HG03108 (cell line): Measurements from ENCODE around the gene PRDM16.

Experiments used
- ATAC-seq: cut with Tn5 transposase; IDR thresholded peaks from one replicate; pipeline ENCODE4 v1.9.1; 2021; ENCODE audit warnings: moderate library complexity; ENCODE audit not compliant: unreplicated experiment

PRDM16 gene

GRCh38 chr1:3463891-3464648 is 395.1 kb downstream of the PRDM16 start:
- no peak for ATAC-seq

- no peak for ATAC-seq
Measured at GRCh38 chr1:3464649-3465025, 395.6 kb downstream of the PRDM16 start.

GRCh38 chr1:3465091-3465934 is 396.3 kb downstream of the PRDM16 start:
- no peak for ATAC-seq

GRCh38 chr1:3465935-3466321 is 396.9 kb downstream of the PRDM16 start:
- no peak for ATAC-seq

GRCh38 chr1:3466366-3467075 is 397.5 kb downstream of the PRDM16 start:
- ATAC-seq, result no peak

GRCh38 chr1:3467096-3468036 is 398.4 kb downstream of the PRDM16 start:
- no peak for ATAC-seq

- no peak for ATAC-seq
Measured at GRCh38 chr1:3468236-3469103, 399.5 kb downstream of the PRDM16 start.

- no peak for ATAC-seq
Measured at GRCh38 chr1:3469104-3469848, 400.3 kb downstream of the PRDM16 start.

GRCh38 chr1:3469849-3470649 is 401.0 kb downstream of the PRDM16 start:
- ATAC-seq, result no peak

GRCh38 chr1:3470650-3471355 is 401.8 kb downstream of the PRDM16 start:
- ATAC-seq, result no peak

- ATAC-seq, result no peak
Measured at GRCh38 chr1:3471356-3472087, 402.5 kb downstream of the PRDM16 start.

- no peak for ATAC-seq
Measured at GRCh38 chr1:3472088-3472850, 403.3 kb downstream of the PRDM16 start.

GRCh38 chr1:3472906-3473305 is 403.9 kb downstream of the PRDM16 start:
- no peak for ATAC-seq

- no peak for ATAC-seq
Measured at GRCh38 chr1:3473381-3473844, 404.4 kb downstream of the PRDM16 start.

- no peak for ATAC-seq
Measured at GRCh38 chr1:3474016-3474415, 405.0 kb downstream of the PRDM16 start.

GRCh38 chr1:3474421-3474820 is 405.4 kb downstream of the PRDM16 start:
- ATAC-seq, result no peak
